ENCODE results near the gene SEPTIN6. TPM values are rescaled to one million over a fixed set of nuclear protein-coding genes. Genes with fewer than 3 reads are reported as not detected.

Gene SEPTIN6
- polyA plus RNA-seq, 1 of the 3 experiments (the other 2 are of a cell fraction), result 33.1 TPM

DNA sequence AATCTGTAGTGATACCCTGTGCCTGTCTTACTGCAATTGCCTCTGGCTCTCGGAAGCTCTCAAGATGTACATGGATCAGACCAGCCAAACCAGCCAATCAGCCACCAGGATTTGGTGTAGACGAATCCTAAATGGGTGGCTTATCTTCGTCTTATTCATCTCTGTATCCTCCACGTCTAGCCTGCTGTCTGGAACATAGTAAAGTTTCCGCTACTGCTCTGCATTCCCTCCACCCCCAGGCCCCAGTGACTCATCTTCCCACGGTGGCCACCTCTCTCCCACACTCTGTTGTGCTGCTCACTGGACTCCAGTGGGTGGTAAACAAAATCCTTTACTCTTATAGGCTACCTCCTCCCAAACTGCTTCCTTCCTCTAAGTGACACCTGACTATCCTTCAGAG is 37.8 kb downstream of the SEPTIN6 start:
- H3K4me3 ChIP-seq (ENCODE audit: low read depth in 2 of 2, low read length in 1 of 2), result no peak overlapping the region
- ChIA-PET POLR2A (no interaction called here), CTCF (interaction anchor here (1.2 to 2.3 kb wide), 2 partner anchors 39 to 75 kb away, joined by 3 to 12 read pairs; no protein-coding TSS in a partner anchor)
- H3K27me3 ChIP-seq (ENCODE audit: insufficient read depth), result peaks cover 28% of the 10 kb centered on the region; the same call in 1 of the 2 replicates
- H3K36me3 ChIP-seq (replicated peaks in 1 of 2; ENCODE audit: control insufficient read depth in 1 of 2, insufficient read depth in 2 of 2, low read length in 1 of 2), result no peaks in the 10 kb centered on the region
- WGBS (ENCODE audit: low lambda C conversion rate), result 12% methylated on average over 6 of the region's 6 CpGs
- H3K9me2 ChIP-seq, result no peaks in the 10 kb centered on the region
- H3K9ac ChIP-seq, result no peak overlapping the region
- H3K4me1 ChIP-seq (ENCODE audit: control insufficient read depth in 1 of 2, insufficient read depth in 2 of 2, low read depth in 1 of 2, low read length in 1 of 2), result peaks cover 0 to 2% of the 10 kb centered on the region in 2 experiments; a peak in 1 of 4 replicates
- peak; percentile 36 for DNase-seq
- no peak overlapping the region for H3K4me2 ChIP-seq
- no peaks in the 10 kb centered on the region for H3K9me3 ChIP-seq
- peaks cover 9% of the 10 kb centered on the region for H3F3A ChIP-seq (replicated peaks; ENCODE audit: insufficient read depth)
- TF ChIP-seq JUND (IDR thresholded peaks at IDR 0.05), result peak; percentile 43; the same call in 1 of the 2 replicates
- peak; percentile 53; the same call in 1 of the 2 replicates for TF ChIP-seq FOSL2 (IDR thresholded peaks at IDR 0.05; ENCODE audit: borderline replicate concordance, low read depth)
- TF ChIP-seq, protein P1, sequence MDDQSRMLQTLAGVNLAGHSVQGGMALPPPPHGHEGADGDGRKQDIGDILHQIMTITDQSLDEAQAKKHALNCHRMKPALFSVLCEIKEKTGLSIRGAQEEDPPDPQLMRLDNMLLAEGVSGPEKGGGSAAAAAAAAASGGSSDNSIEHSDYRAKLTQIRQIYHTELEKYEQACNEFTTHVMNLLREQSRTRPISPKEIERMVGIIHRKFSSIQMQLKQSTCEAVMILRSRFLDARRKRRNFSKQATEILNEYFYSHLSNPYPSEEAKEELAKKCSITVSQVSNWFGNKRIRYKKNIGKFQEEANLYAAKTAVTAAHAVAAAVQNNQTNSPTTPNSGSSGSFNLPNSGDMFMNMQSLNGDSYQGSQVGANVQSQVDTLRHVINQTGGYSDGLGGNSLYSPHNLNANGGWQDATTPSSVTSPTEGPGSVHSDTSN (IDR thresholded peaks at IDR 0.05), result no peak
- H3K79me2 ChIP-seq (ENCODE audit: insufficient read depth), result no peaks in the 10 kb centered on the region
- no peak overlapping the region for H2AFZ ChIP-seq (ENCODE audit: low read depth)
- no peaks in the 10 kb centered on the region for H4K20me1 ChIP-seq (ENCODE audit: insufficient read depth)
- peak overlapping the region; percentile 58 for H3K27ac ChIP-seq (ENCODE audit: low read depth in 2 of 2, low read length in 1 of 2)

DNA sequence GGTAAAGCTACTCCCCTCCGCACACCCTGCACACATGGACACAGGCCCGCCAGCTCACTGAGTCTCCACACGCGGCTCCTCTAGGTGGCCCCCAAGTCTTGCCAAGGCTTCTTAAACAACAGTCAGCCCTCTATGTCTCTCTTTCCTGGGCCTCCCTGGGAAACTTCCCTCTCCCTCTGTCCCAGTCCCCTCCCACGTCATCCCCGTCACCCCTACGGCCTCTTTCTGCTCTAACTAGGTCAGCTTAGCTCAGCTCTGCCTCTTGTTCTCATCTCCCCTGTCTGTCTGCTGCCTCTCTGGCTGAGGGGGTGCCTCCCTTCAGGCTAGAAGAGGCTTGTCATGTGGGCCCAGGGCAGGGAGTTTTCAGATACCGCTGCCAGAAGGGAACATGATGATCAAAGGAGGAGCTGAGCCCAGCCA is 38.8 kb downstream of the SEPTIN6 start:
- no peaks in the 10 kb centered on the region for H4K20me1 ChIP-seq (ENCODE audit: insufficient read depth)
- WGBS (ENCODE audit: low lambda C conversion rate), result 52% methylated on average over 8 of the region's 8 CpGs
- no peak overlapping the region for H3K4me2 ChIP-seq
- H3K4me1 ChIP-seq (ENCODE audit: control insufficient read depth in 1 of 2, insufficient read depth in 2 of 2, low read depth in 1 of 2, low read length in 1 of 2), result peaks cover 0 to 2% of the 10 kb centered on the region in 2 experiments; a peak in 1 of 4 replicates
- H3K79me2 ChIP-seq (ENCODE audit: insufficient read depth), result no peaks in the 10 kb centered on the region
- no peaks in the 10 kb centered on the region for H3K9me3 ChIP-seq
- H3K27me3 ChIP-seq (ENCODE audit: insufficient read depth), result peaks cover 28% of the 10 kb centered on the region; the same call in 1 of the 2 replicates
- CTCF ChIA-PET, result interaction anchor here (1.3 to 2.3 kb wide), 2 partner anchors 13 to 76 kb away, joined by 6 to 12 read pairs; no protein-coding TSS in a partner anchor
- peak; percentile 12 for DNase-seq
- no peak overlapping the region for H3K4me3 ChIP-seq (ENCODE audit: low read depth in 2 of 2, low read length in 1 of 2)
- H3K9me2 ChIP-seq, result no peaks in the 10 kb centered on the region
- no peaks in the 10 kb centered on the region for H3K36me3 ChIP-seq (replicated peaks in 1 of 2; ENCODE audit: control insufficient read depth in 1 of 2, insufficient read depth in 2 of 2, low read length in 1 of 2)
- peaks cover 9% of the 10 kb centered on the region for H3F3A ChIP-seq (replicated peaks; ENCODE audit: insufficient read depth)
- no peak overlapping the region for H3K9ac ChIP-seq
- no peak overlapping the region for H2AFZ ChIP-seq (ENCODE audit: low read depth)
- POLR2A ChIA-PET, result interaction anchor here (0.8 kb wide), 1 partner anchor 21 kb away, joined by 5 read pairs; no protein-coding TSS in a partner anchor
- peak; percentile 21; the same call in 1 of the 2 replicates for TF ChIP-seq RAD21 (IDR thresholded peaks at IDR 0.05; ENCODE audit: low read length)
- no peak for TF ChIP-seq POLR2AphosphoS5 (IDR thresholded peaks at IDR 0.05; ENCODE audit: low read depth, low read length)
- no peak for TF ChIP-seq GATA2 (CRISPR knock-in tag; IDR thresholded peaks at IDR 0.05)
- TF ChIP-seq MXI1 (IDR thresholded peaks at IDR 0.05; ENCODE audit: low read depth, low read length), result no peak
- H3K27ac ChIP-seq (ENCODE audit: low read depth in 2 of 2, low read length in 1 of 2), result peak overlapping the region; percentile 36 to 58; a peak in 2 of 4 replicates

DNA sequence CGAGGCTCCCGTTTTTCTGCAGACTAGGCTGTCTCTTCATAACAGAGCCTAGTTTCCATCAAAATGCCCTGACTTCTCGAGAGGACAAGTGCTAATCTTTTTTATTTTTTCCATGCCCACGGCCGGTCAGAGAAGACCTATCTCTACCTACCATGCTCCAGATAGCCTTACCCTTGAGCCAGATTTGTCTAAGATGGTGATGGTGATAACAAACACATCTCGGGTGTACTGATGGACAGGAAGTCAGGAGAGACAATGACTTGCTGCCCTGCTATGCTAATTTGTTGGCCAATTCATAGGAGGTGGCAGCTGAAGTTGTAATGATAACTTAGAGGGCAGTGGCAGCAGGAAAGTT is 44.6 kb downstream of the SEPTIN6 start:
- Histone ChIP-seq H3K4me3 (ENCODE audit: low read depth in 2 of 2, low read length in 1 of 2) (no peak overlapping the region), H3F3A (replicated peaks; ENCODE audit: insufficient read depth) (no peaks in the 10 kb centered on the region), H3K4me2 (no peak overlapping the region), H2AFZ (ENCODE audit: low read depth) (no peak overlapping the region), H3K79me2 (ENCODE audit: insufficient read depth) (no peaks in the 10 kb centered on the region), H4K20me1 (ENCODE audit: insufficient read depth) (no peaks in the 10 kb centered on the region), H3K4me1 (ENCODE audit: control insufficient read depth in 1 of 2, insufficient read depth in 2 of 2, low read depth in 1 of 2, low read length in 1 of 2) (no peaks in the 10 kb centered on the region), H3K9me2 (no peaks in the 10 kb centered on the region), H3K9me3 (no peaks in the 10 kb centered on the region), H3K36me3 (replicated peaks in 1 of 2; ENCODE audit: control insufficient read depth in 1 of 2, insufficient read depth in 2 of 2, low read length in 1 of 2) (no peaks in the 10 kb centered on the region), H3K27me3 (ENCODE audit: insufficient read depth) (peaks cover 22% of the 10 kb centered on the region; the same call in 1 of the 2 replicates), H3K27ac (ENCODE audit: low read depth in 2 of 2, low read length in 1 of 2) (no peak overlapping the region), H3K9ac (no peak overlapping the region)
- no peak for DNase-seq
- WGBS (ENCODE audit: low lambda C conversion rate), result 59% methylated on average over 6 of the region's 6 CpGs
- POLR2A ChIA-PET, result no interaction called here
- CTCF ChIA-PET, result no interaction called here
- TF ChIP-seq FOSL2 (IDR thresholded peaks at IDR 0.05; ENCODE audit: borderline replicate concordance, low read depth) (no peak), TCF12 (IDR thresholded peaks at IDR 0.05) (no peak), POLR2AphosphoS5 (IDR thresholded peaks at IDR 0.05; ENCODE audit: low read depth, low read length) (no peak), EZH2phosphoT487 (IDR thresholded peaks at IDR 0.05; ENCODE audit: borderline replicate concordance, low read depth) (no peak), SIN3A (IDR thresholded peaks at IDR 0.05; ENCODE audit: borderline replicate concordance, low read depth, low read length) (no peak), MXI1 (IDR thresholded peaks at IDR 0.05; ENCODE audit: low read depth, low read length) (no peak), RFX5 (IDR thresholded peaks at IDR 0.05; ENCODE audit: low read length) (no peak), MEF2A (IDR thresholded peaks at IDR 0.05; ENCODE audit: borderline replicate concordance, low read depth) (no peak), SMC3 (IDR thresholded peaks at IDR 0.05; ENCODE audit: low read depth, low read length) (no peak), RAD21 (IDR thresholded peaks at IDR 0.05; ENCODE audit: low read length) (no peak), NFIC (IDR thresholded peaks at IDR 0.05; ENCODE audit: borderline replicate concordance) (no peak)
- TF ChIP-seq, protein P2, sequence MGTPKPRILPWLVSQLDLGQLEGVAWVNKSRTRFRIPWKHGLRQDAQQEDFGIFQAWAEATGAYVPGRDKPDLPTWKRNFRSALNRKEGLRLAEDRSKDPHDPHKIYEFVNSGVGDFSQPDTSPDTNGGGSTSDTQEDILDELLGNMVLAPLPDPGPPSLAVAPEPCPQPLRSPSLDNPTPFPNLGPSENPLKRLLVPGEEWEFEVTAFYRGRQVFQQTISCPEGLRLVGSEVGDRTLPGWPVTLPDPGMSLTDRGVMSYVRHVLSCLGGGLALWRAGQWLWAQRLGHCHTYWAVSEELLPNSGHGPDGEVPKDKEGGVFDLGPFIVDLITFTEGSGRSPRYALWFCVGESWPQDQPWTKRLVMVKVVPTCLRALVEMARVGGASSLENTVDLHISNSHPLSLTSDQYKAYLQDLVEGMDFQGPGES (IDR thresholded peaks at IDR 0.05; ENCODE audit: low read depth, low read length), result no peak
- TF ChIP-seq, protein P3, sequence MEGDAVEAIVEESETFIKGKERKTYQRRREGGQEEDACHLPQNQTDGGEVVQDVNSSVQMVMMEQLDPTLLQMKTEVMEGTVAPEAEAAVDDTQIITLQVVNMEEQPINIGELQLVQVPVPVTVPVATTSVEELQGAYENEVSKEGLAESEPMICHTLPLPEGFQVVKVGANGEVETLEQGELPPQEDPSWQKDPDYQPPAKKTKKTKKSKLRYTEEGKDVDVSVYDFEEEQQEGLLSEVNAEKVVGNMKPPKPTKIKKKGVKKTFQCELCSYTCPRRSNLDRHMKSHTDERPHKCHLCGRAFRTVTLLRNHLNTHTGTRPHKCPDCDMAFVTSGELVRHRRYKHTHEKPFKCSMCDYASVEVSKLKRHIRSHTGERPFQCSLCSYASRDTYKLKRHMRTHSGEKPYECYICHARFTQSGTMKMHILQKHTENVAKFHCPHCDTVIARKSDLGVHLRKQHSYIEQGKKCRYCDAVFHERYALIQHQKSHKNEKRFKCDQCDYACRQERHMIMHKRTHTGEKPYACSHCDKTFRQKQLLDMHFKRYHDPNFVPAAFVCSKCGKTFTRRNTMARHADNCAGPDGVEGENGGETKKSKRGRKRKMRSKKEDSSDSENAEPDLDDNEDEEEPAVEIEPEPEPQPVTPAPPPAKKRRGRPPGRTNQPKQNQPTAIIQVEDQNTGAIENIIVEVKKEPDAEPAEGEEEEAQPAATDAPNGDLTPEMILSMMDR (IDR thresholded peaks at IDR 0.05), result no peak

Data from SK-N-SH (cell line).